ENCODE measurements around the gene CPNE1. TPM values are rescaled to one million over a fixed set of nuclear protein-coding genes. Genes with fewer than 3 reads are reported as not detected.

Gene CPNE1
- total RNA-seq, 1 experiment from 2014 or later = 174 TPM

DNA sequence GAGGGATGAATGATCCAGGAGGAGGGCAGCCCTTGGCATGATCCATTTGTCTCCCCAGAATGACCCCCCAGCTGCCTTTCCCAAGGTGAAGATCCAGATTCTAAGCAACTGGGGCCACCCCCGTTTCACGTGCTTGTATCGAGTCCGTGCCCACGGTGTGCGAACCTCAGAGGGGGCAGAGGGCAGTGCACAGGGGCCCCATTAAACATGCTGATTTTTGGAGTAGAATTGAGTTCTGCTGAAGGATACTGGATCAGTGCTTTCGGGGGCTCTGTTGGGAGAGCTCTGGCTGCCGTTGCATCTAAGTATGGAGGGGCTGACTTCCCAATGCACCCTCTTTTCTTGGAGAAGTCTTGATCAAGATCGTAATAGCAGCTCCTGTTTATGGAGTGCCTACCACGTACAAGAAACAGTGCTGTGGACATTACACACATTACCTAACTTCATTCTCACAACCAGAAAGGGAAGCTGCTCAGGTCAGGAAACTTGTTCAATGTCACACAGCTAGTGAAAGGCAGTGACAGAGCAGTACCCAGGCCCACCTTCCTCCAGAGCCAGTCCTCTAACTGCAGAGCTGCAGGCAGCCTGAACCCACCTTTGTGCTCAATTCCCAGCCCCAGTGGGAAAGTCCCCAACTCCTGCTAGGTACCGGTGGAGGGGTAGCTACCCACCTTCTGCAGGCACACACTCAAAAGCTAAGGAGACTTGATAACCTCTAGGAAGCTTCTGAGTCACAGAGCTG, 43.7 kb downstream of the CPNE1 start:
- no peak for DNase-seq (ENCODE audit: low spot score)

DNA sequence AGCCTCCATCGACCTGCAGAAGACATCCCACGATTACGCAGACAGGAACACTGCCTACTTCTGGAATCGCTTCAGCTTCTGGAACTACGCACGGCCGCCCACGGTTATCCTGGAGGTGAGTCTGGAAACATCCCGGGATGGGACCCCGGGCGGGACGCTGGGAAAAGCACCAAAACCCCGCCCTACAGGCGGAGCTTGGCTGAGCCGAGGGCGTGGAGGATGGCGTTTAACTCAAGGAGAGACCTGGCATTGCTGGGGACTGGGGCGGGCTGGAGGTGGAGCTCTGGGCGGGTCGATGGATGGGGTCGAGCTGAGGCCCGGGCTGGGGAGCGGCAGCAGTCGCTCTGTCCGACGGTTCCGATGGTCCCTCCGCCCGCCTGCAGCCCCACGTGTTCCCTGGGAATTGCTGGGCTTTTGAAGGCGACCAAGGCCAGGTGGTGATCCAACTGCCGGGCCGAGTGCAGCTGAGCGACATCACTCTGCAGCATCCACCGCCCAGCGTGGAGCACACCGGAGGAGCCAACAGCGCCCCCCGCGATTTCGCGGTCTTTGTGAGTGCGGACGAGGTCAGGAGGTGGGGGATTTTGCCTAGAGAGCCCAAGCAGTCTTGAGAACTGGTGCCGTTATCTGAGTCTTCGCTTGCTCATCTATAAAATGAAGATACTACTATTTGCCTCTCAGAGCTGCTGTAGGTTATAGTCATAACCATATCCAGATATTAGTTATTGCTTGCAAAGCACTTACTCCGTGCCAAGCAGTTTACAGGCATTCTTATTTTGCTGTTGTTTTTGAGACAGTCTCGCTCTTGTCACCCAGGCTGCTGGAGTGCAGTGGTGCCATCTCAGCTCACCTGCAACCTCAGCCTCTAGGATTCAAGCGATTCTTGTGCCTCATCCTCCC, 45.3 kb downstream of the CPNE1 start:
- peak; percentile 63 for DNase-seq (ENCODE audit: low spot score)

DNA sequence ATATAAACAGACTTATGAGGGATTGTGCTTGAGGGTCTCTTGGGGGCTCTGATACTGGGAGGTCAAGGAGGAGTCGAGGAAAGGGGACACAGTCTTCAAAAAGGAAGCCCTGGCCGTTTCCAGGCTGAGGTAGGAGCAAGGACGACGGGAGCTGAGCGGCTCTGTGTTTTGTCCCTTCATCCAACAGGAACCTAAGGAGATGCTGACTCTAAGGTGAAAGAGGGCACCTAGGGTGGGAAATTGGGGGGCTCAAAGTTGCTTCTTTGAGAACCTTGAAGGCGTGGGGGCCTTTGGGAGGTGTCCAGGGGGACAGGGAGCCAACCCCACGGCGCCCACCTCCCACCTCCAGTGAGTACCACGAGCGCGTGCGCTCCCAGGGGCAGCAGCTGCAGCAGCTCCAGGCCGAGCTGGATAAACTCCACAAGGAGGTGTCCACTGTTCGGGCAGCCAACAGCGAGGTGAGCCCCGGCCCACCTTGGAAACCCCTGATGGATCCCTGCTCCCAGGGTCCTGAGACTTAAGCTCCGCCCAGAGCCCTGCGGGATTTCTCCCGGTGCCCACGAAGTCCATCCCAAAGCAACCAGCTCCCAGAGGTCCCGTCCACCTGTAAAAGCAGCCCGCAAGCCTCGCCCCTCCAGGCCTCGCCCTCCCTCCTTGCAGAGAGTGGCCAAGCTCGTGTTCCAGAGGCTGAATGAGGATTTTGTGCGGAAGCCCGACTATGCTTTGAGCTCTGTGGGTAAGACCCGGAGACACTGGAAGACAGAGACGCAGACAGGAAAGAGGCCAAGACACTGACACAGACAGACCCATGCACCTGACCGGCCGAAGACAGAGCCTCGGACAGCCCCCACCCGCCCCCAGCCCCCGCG, 46.2 kb downstream of the CPNE1 start:
- no peak for DNase-seq (ENCODE audit: low spot score)

DNA sequence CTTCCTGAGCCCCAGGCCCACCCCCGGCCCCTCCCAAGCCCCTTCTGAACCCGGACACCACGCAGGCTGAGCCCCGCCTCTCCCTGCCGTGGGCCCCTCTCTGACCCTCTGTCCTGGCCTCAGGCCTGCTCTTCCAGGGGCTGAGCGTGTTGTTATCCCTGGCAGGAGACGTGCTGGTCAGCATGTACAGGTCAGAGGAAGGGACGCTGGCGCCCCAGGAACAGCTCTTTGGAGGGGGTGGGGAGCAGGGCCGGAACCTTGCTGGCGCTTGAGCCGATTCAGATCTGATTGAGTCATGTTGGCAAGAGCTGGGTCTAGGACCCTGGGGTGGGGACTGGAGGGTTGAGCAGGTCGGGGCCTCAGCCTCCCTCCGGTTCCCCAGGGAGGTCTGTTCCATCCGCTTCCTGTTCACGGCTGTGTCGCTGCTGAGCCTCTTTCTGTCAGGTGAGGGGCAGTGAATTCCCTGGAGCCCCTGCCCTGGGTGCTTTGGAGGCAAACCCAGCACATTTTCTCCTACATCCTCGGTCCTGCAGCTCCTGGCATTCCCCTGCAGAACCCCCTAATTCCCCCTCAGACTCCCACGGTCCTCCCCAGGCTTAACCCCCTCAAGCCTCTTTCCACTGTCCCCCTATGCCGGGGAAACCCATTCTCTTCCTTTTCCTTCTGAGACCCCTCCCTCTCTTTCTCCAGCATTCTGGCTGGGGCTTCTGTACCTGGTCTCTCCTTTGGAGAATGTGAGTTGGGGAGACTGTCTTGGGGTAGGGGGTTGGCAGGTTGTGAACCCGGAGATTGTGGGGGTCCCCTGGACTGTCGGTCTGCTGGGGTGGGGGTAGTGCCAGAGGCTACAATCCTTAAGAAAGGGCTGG, 47.1 kb downstream of the CPNE1 start:
- DNase-seq (ENCODE audit: low spot score) = no peak

DNA sequence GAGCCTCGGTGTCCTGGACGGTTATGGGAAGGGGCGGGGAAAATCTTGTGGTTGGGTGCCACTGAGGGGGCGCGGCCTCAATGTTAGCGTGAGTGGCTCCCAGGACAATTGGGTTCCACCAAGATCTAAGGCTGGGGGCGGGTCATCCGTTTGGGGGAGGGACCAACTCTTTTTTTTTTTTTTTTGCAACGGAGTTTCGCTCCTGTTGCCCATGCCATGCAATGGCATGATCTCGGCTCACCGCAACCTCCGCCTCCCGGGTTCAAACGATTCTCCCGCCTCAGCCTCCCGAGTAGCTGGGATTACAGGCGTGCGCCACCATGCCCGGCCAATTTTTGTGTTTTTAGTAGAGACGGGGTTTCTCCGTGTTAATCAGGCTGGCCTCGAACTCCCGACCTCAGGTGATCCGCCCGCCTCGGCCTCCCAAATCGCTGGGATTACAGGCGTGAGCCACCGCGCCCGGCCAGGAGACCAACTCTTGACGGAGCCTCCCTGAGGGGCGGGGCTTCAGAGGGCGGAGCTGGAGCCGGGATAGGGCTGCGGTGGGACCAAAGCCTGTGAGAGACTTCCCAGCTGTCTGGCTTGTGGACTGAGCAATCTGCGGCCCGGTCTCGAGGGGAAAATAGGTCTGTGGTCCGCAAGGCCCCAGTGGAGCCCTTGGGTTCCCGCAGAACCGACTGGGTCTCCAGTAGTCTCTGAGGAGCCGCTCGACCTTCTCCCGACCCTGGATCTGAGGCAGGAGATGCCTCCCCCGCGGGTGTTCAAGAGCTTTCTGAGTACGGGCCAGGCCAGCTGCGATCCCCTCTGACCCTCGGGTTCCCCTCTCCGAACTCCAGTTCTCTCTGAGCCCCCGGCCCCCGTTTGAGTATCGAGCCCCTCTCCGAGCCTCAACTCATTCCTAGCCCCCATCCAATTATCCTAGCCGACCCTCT, 48.0 kb downstream of the CPNE1 start:
- DNase-seq (ENCODE audit: low spot score) = peak; percentile 98

DNA sequence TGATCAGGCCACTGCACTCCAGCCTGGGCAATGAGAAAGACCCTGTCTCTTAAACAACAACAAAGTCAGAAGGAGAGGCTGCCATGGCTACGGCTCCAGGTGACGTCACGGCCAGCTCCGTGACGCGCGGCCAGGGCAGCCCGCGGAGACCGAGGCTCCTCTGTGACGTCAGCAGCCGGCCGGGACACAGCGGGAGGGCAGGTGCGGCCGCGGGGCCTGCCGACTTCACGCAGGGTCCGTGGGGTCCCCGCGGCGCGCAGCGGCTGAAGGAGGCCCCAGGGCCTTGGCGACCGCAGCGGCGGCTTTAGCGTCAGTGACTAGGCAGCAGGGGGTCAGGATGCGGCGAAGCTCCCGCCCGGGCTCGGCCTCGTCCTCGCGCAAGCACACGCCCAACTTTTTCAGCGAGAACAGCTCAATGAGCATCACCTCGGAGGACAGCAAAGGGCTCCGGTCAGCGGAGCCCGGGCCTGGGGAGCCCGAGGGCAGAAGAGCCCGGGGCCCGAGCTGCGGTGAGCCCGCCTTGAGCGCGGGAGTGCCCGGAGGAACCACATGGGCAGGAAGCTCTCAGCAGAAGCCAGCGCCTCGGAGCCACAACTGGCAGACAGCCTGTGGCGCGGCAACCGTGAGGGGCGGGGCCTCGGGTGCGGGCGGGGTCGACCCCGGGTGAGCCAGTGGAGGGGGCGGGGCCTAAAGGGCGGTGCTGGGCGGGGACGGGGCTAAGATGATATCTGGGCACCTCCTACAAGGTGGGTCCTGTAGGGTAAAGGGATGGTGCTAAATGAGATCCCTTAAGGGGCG, 48.8 kb downstream of the CPNE1 start, which contains the start of gene SPAG4:
SPAG4 (plus strand) TSS at position 163 of the 798 bp plus-strand sequence; CDS start at position 338, 175 bp downstream.
- peak; percentile 70 for DNase-seq (ENCODE audit: low spot score)

DNA sequence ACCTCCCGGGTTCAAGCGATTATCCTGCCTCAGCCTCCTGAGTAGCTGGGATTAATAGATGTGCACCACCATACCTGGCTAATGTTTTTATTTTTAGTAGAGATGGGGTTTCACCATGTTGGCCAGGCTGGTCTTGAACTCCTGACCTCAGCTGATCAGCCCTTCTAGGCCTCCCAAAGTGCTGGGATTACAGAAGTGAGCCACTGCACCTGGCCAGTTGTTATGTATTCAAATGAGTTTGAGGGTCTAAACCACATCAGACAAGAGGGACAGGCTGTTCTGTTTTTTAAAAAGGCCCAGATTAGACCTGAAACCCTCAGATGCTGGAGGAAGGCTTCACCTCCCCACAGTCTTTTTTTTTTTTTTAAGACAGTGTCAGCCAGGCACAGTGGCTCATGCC, 53.2 kb downstream of the CPNE1 start:
- no peak for DNase-seq (ENCODE audit: low spot score)

DNA sequence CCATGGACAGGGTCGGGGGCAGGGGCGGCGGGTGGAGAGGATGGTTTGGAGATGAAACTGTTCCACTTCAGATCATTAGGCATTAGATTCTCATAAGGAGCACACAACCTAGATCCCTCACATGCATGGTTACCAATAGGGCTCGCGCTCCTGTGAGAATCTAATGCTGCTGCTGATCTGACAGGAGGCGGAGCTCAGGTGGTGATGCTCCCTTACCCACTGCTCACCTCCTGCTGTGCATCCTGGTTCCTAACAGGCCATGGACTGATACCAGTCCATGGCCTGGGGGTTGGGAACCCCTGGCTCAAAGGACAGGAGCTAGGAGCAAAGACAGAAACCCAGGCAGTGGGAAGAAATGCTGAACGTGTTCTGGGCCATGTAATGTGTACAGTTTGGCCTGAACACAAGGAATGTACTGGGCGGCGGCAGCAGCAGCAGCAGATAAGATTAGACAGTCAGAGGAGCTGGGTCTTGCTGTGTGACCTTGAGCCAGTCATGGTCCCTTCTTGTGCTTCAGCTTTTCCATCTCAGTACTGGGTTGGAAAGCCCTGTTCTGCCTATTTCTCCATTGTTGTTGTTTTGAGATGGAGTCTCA, 53.8 kb downstream of the CPNE1 start:
- DNase-seq (ENCODE audit: low spot score) = no peak

DNA sequence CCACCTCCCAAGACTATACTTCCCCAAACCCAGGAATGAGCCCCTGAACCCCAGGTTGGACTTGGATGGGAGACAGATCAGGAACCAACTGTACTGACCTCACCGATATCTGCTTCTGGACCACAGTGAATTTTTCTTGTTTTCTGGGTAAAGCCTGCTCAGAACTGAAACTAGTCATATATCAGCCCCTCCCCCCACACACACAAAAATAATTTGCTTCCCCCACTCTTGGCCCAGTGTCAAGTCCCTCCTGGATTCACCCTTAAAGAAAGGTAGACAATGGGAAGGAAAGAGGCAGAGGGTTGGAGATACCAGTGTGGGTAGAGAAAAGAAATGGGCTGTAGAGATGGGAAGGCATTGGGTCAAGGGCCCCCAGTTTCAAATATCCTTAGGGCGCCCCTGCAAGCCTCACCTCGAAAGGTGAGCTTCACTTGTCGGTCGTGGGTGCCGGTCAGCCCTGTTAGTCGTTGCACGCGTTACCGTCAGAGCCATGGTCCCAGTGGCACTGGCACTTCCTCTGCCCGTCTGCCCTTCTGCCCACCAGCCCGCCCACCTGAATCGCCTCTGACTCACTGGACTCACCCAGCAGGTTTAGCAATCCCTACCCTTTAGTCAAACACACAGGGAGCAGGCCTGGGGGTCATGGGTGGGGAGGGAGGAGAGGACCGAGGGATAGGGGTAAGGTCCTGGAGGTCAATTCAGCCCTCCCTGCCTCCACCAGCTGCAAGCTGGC, 57.5 kb downstream of the CPNE1 start:
- no peak for DNase-seq (ENCODE audit: low spot score)

DNA sequence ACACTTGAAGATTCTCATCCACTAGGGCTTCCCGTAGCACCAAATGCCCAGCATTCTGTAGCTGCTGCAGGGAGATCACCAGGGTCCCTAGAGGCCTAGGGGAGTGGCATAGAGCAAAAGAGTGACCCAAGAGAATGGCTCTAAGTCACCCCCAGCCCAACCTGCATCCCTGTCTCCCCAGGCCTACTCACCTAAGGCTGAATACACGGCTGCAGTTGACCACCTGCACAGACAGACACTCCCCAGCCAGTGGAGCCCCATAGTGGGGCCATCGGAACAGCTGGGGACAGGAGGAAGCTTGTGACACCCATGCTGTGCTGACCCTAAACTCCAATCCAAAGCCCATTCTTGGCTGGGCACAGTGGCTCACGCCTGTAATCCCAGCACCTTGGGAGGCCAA, 58.6 kb downstream of the CPNE1 start:
- DNase-seq (ENCODE audit: low spot score) = no peak

DNA sequence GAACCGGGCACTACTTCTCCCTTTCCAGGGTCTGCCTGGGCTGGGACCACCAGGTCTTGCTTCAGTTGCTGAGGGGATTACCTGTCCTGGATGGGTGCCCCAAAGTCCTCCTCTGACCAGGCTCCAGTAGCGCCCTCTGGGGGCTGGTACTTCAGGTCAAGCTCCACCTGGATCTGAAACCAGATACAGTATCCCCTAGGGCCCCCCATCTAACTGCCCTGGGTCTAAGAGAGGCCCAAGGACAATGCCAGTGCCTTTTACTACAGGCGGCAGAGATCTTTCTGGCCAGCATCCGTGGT, 60.3 kb downstream of the CPNE1 start:
- DNase-seq (ENCODE audit: low spot score) = no peak

DNA sequence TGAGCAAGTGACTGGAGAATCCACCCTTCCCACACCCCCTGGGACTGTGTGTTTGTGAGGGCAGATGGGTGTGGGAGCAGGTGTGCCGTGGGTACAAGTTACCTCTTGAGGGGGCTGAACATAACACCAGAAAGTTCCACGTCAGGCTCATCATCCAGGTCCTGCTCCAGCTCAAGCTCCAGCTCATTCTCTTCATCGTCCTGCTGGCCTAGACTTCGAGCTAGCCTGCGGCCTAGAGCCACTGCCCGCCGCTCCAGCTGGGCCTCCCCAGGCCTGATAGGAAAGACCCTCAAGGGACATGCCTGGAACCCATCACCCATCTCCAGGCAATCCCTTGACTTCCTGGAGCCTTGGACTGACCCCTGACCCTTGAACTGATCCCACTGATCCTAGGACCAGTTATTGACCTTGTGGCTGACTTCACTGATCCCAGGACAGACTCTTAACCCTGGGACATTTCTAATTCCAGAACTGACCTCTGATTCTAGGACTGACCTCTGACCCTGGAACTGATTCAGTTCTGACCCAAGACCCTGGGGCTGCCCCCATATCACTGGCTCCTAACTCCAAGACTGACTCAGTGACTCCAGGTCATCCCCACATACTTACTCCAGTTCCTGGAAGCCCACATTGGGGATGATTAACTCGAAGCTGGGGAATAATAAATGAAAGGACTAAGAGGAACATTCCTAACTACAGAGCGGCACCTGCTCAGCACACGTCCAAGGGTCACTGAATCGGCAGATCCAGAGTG, 60.8 kb downstream of the CPNE1 start:
- no peak for DNase-seq (ENCODE audit: low spot score)

DNA sequence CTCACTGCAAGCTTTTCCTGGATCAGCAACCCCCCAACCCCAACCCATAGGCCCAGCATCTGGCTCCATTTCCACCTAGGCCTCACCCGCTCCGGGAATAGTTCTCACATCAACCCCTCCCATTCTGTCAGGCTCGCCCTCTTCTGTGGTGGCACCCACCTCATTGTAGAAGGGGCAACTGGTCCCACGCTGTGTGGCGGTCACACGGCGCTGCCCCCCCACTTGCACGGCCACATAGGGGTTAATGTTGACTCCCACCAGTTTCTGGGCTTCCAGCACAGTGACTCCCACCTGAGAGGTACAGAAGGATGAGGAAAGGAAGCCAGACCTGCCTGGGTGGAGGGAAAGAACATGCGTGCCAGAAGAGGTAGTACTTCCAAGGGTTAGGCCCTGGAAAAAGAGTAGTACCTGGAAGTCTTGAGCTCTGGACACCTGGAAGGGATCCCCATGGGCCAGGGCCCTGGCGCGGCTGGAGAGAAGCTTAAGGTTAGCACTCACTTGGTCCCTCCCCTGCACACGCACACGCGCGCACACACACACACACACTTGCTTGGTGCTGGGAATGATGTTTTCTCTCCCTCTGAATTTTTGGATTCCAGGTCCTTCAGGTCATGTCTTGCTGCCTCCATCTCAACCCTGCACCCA, 61.7 kb downstream of the CPNE1 start:
- no peak for DNase-seq (ENCODE audit: low spot score)

DNA sequence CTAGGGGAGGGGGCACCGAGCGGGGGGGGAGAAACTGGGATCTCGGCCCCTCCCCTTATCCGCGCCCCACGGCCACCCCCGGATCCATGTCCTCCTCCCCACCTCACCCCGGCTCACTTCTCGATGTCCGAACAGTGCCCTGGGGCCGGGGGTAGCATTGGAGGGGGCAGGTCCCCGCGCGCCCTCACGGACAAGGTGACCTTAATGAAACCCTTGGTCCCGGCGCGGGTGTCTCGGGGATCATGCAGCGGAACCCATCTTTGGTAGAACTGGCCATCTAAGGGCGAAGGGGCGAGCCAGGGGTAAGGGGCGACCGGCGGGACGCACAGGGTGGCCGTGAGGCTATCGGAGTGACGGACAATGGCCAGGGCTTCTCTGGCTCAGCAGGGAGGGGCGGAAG, 62.7 kb downstream of the CPNE1 start:
- DNase-seq (ENCODE audit: low spot score) = no peak

DNA sequence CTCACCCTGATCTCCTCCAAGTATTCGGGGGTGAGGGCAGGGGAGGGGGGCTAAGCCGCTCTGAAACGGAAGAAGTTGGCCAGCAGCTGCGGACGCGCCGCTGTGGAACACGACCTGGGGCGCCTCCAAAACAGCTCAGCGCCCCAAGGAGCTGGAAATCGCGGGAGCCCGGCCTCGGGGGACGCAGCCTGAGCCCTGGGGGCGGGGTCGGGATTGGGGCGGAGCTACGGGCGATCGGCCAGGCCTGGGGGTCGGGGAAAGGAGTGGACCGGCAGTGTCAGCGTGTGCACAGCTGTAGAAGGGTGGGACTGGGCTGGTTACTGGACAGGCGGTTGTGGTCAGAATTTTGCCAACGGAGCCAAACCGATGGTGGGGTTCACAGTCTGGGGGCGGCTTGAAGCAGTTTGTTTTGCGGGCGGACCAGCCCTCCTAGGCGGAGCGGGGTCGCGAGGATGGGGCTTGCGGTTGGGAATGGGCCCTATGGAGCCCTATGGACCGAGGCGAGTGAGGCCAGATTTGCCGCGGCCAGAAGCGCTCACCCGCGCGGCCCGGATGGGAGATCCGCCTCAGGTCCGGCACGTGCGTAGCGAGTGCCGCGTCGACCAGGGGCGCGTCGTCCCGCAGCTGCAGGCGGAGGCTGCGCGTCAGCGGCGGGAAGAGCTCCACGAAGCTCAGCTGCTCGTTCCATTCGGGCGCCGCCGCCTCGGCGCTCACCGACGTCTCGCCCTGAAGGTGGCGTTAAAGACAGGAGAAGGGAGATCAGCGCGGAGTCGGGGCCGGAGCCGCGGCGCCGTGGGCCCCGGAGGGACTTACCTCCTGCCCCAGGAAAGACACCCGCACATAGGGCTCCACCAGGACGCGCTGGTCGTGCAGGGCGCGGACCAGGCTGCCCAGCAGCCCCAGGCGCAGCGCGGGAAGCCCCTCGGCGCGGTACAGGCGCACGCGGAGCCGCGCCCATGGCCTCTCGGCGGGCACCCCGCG, 63.4 kb downstream of the CPNE1 start:
- DNase-seq (ENCODE audit: low spot score) = no peak

Data from H4 (cell line).